Stimulated activated naive CD8-positive, alpha-beta T cell treated with anti-CD3 and anti-CD28 coated beads, Interleukin-15, amount 100 ng/mL, for 72 hours (primary cell): ENCODE data around the gene SLC2A13.
"Not testable (repeated sequence)": the region's sequence is repeated elsewhere in the genome, so short reads cannot be mapped to it uniquely, and the experiment has no call there.

Experiments
- ATAC-seq: fragments of 150-1000 bp; cut with Tn5 transposase; 2 replicates; pipeline ENCODE4 v1.10.0; 2021; ENCODE audit warnings: mild to moderate bottlenecking, moderate library complexity
- DNase-seq, 2 donors: peaks; one replicate each; pipeline ENCODE4 v3.0.0; 2021 to 2022
- H3K27ac Mint-ChIP-seq, 2 donors: one replicate each; pipeline ENCODE4 v1.8.0; 2022; ENCODE audit warnings: mild to moderate bottlenecking in 2 of 2, mixed read lengths in 2 of 2, moderate library complexity in 2 of 2
- H3K27me3 Mint-ChIP-seq: one replicate; pipeline ENCODE4 v1.8.0; 2022; ENCODE audit warnings: mixed read lengths
- H3K4me1 Mint-ChIP-seq: one replicate; pipeline ENCODE4 v1.8.0; 2022; ENCODE audit warnings: mild to moderate bottlenecking, mixed read lengths
- H3K4me3 Mint-ChIP-seq, 2 donors: one replicate each; pipeline ENCODE4 v1.8.0; 2022; ENCODE audit warnings: mild to moderate bottlenecking in 2 of 2, mixed read lengths in 2 of 2, moderate library complexity in 1 of 2
- H3K9me3 Mint-ChIP-seq, 2 donors: one replicate each; pipeline ENCODE4 v1.8.0; 2022; ENCODE audit warnings: mixed read lengths in 2 of 2

SLC2A13 gene

DNA sequence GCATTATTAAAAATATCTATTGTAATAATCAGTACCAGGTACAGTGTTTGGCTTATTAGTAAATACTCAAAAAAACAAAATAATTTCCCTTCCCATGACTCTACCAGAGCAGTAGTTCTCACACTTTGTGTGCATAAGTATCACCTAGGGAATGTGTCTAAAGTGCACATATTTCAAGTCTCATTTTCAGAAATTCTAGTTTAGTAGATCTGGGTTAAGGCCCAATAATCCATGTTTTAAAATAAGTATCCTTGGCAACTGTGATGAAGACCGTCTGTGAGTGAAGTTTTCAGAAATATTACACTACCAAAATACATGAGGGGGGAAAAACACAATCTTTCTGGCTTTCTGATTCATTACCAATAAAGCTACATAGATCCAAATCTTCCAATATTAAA is 237.6 kb downstream of the SLC2A13 start:
- ATAC-seq: no peak
- no peak overlapping the region for H3K27ac Mint-ChIP-seq
- peaks cover 0 to 8% of the 10 kb centered on the region in 2 donors for H3K9me3 Mint-ChIP-seq
- no peaks in the 10 kb centered on the region for H3K4me1 Mint-ChIP-seq
- H3K27me3 Mint-ChIP-seq: no peaks in the 10 kb centered on the region
- DNase-seq: no peak
- no peak overlapping the region for H3K4me3 Mint-ChIP-seq

DNA sequence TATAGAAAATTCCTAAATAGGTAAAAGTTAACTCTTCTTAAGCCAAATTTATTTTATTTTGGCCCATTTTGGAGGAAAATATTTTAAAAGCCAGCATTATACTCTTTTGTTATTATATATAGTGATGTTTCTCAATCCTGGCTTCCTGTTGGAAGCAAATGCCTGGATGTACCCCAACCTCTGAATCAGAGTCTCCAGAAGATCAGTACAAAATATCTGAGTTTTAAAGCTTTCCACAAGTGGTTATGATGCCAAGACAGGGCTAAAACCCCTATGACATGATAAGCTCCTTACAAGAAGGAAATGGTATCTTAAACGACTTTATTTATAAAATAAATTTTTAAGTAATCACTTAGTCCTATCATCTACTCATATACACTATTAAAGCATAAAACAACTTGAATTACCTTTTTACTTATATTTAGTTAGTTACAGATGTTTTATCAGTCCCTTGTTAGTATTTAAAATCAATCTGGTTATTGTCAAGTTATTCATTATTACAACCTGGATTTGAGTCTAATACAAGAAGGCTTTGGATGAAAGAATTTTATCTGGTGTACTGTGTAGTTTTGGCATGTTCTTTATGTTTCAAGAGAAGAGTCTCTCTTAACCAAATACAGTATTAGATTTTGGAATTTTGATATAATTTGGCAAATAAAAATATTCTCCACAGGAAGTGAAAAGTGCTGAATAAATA is 238.1 kb downstream of the SLC2A13 start:
- DNase-seq (no peak), ATAC-seq (no peak)
- Mint-ChIP-seq H3K27ac (no peak overlapping the region), H3K27me3 (no peaks in the 10 kb centered on the region), H3K9me3 (peaks cover 0 to 8% of the 10 kb centered on the region in 2 donors), H3K4me3 (no peak overlapping the region), H3K4me1 (no peaks in the 10 kb centered on the region)

GRCh38 chr12:39866135-39866534 is 239.7 kb downstream of the SLC2A13 start:
- Mint-ChIP-seq H3K4me3 (no peak overlapping the region), H3K4me1 (no peaks in the 10 kb centered on the region), H3K27ac (no peak overlapping the region), H3K9me3 (peaks cover 0 to 8% of the 10 kb centered on the region in 2 donors), H3K27me3 (no peaks in the 10 kb centered on the region)
- DNase-seq: no peak
- ATAC-seq: no peak

DNA sequence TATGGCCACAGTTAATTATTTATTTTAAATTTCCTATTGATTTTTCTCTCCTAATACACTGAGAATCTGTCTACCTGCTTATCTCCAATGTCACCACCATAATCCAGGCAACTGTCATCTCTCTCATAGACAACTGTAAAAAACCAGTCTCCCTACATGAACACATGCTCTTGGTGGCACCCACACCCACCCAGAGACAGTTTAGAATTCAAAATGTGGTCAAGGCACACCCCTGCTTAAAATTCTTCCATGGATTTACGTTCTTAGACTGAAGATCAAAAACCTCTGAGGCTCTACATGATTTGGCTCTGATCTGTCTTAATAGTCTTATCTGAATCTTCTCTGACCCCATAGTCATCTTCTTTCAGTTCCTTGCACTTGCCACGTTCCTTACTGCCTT is 245.2 kb downstream of the SLC2A13 start:
- Mint-ChIP-seq H3K9me3 (peaks cover 0 to 5% of the 10 kb centered on the region in 2 donors), H3K27ac (no peak overlapping the region), H3K27me3 (no peaks in the 10 kb centered on the region), H3K4me1 (no peaks in the 10 kb centered on the region), H3K4me3 (no peak overlapping the region)
- DNase-seq (no peak), ATAC-seq (no peak)

GRCh38 chr12:39853003-39853402 is 252.9 kb downstream of the SLC2A13 start:
- ATAC-seq: no peak
- no peaks in the 10 kb centered on the region for H3K27me3 Mint-ChIP-seq
- DNase-seq: no peak
- H3K4me1 Mint-ChIP-seq: no peaks in the 10 kb centered on the region
- peaks cover 4 to 7% of the 10 kb centered on the region in 2 donors for H3K9me3 Mint-ChIP-seq
- H3K27ac Mint-ChIP-seq: no peak overlapping the region
- H3K4me3 Mint-ChIP-seq: no peak overlapping the region

- peaks cover 4 to 7% of the 10 kb centered on the region in 2 donors for H3K9me3 Mint-ChIP-seq
- H3K27me3 Mint-ChIP-seq: no peaks in the 10 kb centered on the region
- DNase-seq: no peak
- no peak for ATAC-seq
- no peaks in the 10 kb centered on the region for H3K4me1 Mint-ChIP-seq
- H3K27ac Mint-ChIP-seq: no peak overlapping the region
- no peak overlapping the region for H3K4me3 Mint-ChIP-seq
These were observed 253.5 kb downstream of the SLC2A13 start for GRCh38 chr12:39852346-39852745.

DNA sequence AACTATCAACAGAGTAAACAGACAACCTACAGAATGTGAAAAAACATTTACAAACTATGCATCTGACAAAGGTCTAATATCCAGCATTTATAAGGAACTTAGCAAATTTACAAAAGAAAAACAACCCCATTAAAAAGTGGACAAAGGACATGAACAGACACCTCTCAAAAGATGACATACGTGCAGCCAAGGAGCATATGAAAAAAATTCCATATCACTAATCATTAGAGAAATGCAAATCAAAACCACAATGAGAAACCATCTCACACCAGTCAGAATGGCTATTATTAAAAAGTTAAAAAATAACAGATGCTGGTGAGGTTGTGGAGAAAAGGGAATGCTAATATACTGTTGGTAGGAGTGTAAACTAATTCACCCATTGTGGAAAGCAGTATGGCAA is 257.7 kb downstream of the SLC2A13 start:
- not testable (repeated sequence) for ATAC-seq, H3K27ac Mint-ChIP-seq, DNase-seq, H3K4me1 Mint-ChIP-seq, H3K27me3 Mint-ChIP-seq, H3K4me3 Mint-ChIP-seq, H3K9me3 Mint-ChIP-seq

DNA sequence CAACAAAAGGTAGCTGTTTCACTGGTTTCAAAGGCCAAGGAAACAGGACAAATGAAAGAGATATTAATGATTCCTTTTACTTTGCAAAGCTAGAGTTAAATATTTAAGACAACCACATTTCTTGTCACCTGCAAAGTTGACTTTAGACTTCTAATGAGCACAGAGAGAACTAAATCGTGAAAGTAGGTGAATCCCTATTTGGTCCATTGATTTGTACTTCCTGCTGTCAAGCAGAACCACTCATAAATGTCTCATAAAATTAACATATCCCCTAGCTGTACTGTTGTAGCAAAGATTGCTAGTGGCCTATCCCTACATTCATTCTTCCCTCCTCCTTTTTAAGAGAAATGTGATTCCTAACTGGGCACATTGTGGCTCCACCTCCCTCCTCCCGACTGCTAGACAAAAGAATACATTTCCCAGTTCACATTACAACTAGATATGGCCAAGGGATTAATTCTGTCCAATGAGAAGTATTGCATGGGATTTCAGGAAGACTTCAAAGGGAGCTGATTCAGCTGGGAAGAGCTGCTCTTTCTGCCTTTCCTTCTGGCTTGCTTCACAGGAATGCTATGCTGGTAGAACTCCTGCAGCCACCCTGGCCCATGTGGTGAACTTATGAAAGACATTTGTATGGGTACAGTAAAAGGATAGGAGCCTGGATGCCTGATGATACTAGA is 258.8 kb downstream of the SLC2A13 start:
- H3K4me1 Mint-ChIP-seq: no peaks in the 10 kb centered on the region
- H3K9me3 Mint-ChIP-seq: peaks cover 0 to 7% of the 10 kb centered on the region in 2 donors
- DNase-seq: no peak
- H3K27me3 Mint-ChIP-seq: no peaks in the 10 kb centered on the region
- no peak for ATAC-seq
- H3K27ac Mint-ChIP-seq: no peak overlapping the region
- no peak overlapping the region for H3K4me3 Mint-ChIP-seq

DNA sequence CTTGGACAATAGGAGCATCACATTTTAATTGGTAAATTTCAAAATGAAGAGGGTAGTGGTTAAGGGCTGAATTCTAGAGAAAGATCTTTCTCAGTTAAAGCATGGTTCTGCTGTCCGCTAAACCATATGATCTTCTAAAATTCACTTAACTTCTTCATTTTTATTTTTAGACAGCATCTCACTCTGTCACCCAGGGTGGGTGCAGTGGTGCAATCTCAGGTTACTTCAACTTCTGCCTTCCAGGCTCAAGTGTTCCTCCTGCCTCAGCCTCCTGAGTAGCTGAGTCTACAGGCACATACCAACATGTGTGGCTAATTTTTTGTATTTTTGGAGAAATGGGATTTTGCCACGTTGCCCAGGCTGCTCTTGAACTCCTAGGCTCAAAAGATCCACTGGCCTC is 259.6 kb downstream of the SLC2A13 start:
- H3K4me1 Mint-ChIP-seq: no peaks in the 10 kb centered on the region
- H3K9me3 Mint-ChIP-seq: peaks cover 0 to 7% of the 10 kb centered on the region in 2 donors
- ATAC-seq (no peak), DNase-seq (no peak)
- no peak overlapping the region for H3K27ac Mint-ChIP-seq
- H3K4me3 Mint-ChIP-seq: no peak overlapping the region
- no peaks in the 10 kb centered on the region for H3K27me3 Mint-ChIP-seq

DNA sequence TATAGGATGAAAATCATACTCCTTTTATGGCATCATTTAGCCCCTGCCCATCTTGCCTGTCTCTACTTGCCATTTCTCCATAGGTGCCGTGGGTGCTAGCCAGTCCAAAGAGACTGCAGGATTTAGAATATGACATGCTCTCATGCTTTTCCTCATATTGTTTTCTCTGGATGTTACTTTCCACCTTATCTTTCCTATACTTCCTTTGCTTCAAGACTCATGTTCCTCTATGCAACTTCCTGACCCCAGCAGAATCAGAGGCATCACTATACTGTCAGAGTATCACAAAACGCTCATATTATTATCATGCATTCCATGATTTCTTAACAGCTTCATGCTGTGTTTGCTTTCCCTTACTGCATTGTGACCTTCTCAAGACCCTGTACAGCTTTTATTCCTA is 265.5 kb downstream of the SLC2A13 start:
- DNase-seq: no peak
- no peak overlapping the region for H3K4me3 Mint-ChIP-seq
- no peak overlapping the region for H3K27ac Mint-ChIP-seq
- no peak for ATAC-seq
- H3K9me3 Mint-ChIP-seq: no peaks in the 10 kb centered on the region
- H3K27me3 Mint-ChIP-seq: no peaks in the 10 kb centered on the region
- H3K4me1 Mint-ChIP-seq: no peaks in the 10 kb centered on the region

GRCh38 chr12:39839072-39839471 is 266.8 kb downstream of the SLC2A13 start:
- Mint-ChIP-seq H3K27ac (no peak overlapping the region), H3K4me1 (no peaks in the 10 kb centered on the region), H3K4me3 (no peak overlapping the region), H3K9me3 (no peaks in the 10 kb centered on the region), H3K27me3 (no peaks in the 10 kb centered on the region)
- DNase-seq (no peak), ATAC-seq (no peak)

- no peaks in the 10 kb centered on the region for H3K27me3 Mint-ChIP-seq
- DNase-seq (no peak), ATAC-seq (no peak)
- H3K4me1 Mint-ChIP-seq: no peaks in the 10 kb centered on the region
- H3K4me3 Mint-ChIP-seq: no peak overlapping the region
- H3K27ac Mint-ChIP-seq: no peak overlapping the region
- no peaks in the 10 kb centered on the region for H3K9me3 Mint-ChIP-seq
These were observed 270.1 kb downstream of the SLC2A13 start for GRCh38 chr12:39835517-39836489.

- H3K27ac Mint-ChIP-seq: no peak overlapping the region
- ATAC-seq (no peak), DNase-seq (no peak)
- H3K4me1 Mint-ChIP-seq: no peaks in the 10 kb centered on the region
- H3K27me3 Mint-ChIP-seq: no peaks in the 10 kb centered on the region
- peaks cover 0 to 6% of the 10 kb centered on the region in 2 donors for H3K9me3 Mint-ChIP-seq
- no peak overlapping the region for H3K4me3 Mint-ChIP-seq
These were observed 274.1 kb downstream of the SLC2A13 start for GRCh38 chr12:39831587-39832315.

DNA sequence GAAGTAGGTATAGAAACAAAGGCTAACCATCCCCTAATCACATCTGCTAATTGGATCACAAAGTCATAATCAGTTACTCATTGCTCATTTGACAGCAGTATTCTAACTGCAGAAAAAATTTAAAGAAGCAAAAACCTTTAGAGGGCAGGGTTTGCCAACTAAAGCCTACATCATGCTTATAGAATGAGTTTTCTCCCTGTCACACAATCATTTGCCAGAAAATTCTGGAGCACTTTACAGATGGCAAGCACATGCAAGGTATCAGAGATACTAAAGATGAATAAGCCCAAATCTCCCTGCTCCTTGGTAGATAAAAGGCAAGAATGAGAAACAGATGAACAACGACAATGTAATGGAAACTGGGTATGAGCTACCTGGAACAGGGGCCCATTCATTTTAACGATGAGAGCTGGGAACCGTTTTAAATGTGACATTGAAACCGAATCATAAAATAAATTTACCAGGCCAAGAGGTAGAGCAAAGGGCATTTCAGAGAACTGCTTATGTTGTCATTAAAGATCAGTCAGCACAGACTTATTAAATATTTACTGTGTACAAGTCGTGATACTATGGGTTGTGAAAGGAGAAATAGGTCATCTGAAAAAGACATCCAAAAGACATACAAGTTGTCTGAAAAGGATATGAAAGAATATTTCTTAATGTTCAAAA is 274.9 kb downstream of the SLC2A13 start:
- peaks cover 0 to 6% of the 10 kb centered on the region in 2 donors for H3K9me3 Mint-ChIP-seq
- DNase-seq: no peak
- ATAC-seq: no peak
- H3K4me3 Mint-ChIP-seq: no peak overlapping the region
- H3K27me3 Mint-ChIP-seq: no peaks in the 10 kb centered on the region
- no peaks in the 10 kb centered on the region for H3K4me1 Mint-ChIP-seq
- H3K27ac Mint-ChIP-seq: no peak overlapping the region

GRCh38 chr12:39830171-39830570 is 275.7 kb downstream of the SLC2A13 start:
- DNase-seq (no peak), ATAC-seq (no peak)
- no peak overlapping the region for H3K27ac Mint-ChIP-seq
- no peaks in the 10 kb centered on the region for H3K4me1 Mint-ChIP-seq
- H3K9me3 Mint-ChIP-seq: peaks cover 0 to 6% of the 10 kb centered on the region in 2 donors
- H3K27me3 Mint-ChIP-seq: no peaks in the 10 kb centered on the region
- no peak overlapping the region for H3K4me3 Mint-ChIP-seq
